ENCODE data around the gene ZC3H10. TPM values are rescaled to one million over a fixed set of nuclear protein-coding genes. Genes with fewer than 3 reads are reported as not detected.

The ZC3H10 gene
- total RNA-seq, 1 donor from 2014 or later, result 8.2 TPM

DNA sequence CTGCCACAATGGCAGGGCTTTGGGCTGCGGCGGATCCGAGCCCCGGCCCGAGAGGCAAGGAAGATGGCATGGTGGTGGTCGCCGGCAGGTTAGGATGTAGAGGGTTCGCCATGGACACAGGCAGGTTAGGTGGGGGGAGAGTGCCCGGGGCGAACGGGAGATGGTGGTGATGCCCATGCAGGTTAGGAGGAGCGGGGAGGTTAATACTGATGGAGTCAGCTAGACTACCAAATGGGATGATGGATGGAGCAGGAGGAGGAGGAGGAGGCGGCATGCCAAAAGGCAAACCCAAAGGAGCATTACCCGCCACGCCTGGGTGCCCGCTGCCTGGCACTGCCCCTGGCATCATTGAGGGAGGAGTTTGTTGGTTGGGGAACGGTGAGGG, 46.3 kb downstream of the ZC3H10 start:
- FAIRE-seq (no peak), DNase-seq (ENCODE audit: low spot score in 2 of 2) (no peak)

DNA sequence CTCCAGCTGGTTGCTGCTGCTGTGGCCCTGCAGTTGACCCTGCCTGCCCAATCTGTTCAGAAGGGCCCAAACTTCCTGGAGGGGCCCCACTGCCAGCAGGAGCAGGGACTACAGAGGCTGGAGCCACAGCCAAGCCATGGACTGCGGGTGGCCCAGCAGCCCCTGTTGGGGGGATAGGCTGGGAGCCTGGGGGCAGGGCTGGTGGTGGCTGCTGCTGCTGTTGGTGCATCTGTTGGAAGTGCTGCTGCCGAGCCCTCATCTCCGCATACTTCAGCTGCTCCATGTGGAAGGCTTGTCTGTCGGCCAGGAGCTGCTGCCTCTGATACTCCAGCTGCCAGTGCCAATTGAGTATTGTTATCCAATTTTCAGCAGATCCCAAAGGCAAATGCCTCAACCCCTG, 47.3 kb downstream of the ZC3H10 start:
- DNase-seq (ENCODE audit: low spot score in 2 of 2), result no peak
- FAIRE-seq, result no peak

DNA sequence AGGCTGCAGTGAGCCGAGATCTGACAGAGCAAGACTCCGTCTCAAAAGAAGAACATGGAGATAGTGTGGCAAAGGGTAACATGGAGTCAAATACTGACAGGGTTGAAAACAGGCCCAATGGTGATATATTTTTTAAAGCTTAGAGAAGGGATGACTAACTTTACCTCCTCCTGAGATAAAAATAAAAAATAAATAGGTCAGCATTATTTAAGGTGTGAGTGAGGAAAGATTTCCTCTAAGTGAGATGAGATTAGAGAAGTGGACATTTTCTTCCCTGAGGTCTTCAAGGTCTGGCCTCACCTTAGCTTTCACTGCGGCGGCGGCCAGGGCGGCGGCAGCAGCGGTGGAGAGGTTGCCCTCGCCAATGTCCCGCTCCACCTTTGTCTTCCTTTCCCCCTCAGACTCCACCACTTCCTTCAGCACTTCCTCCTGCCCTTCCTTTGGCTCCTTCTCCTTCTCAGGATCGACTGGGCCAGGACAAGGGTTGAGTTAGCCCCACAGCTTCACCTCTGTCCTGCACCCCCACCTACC, 51.2 kb downstream of the ZC3H10 start:
- FAIRE-seq (no peak), DNase-seq (ENCODE audit: low spot score in 2 of 2) (no peak)

DNA sequence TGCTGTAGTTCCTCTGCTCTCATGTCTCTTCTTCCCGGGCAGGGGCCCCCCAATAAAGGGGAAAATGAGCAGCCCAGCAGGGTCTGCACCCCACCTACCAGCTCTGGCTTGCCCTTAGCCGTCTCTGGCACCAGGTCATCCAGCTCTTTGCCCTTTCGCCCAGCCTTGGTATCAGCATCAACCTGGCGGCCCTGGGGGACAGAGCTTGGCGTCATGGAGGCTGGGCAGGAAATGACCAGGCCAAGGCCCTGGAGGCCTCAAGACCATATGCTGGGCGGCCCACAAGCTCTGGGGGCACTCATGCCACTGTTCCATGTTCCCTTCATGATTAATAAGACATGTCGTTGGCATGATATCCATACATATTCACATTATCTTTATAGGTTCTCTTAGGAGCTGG, 54.8 kb downstream of the ZC3H10 start:
- DNase-seq (ENCODE audit: low spot score in 2 of 2) (no peak), FAIRE-seq (no peak)

Other genes with a start within 250 kb of the ZC3H10 start
- 22.4 TPM for gene PYM1, start 190.4 kb upstream of the ZC3H10 start, total RNA-seq
- gene DGKA, start 187.1 kb upstream of the ZC3H10 start, total RNA-seq, result 7.7 TPM
- gene PMEL, start 152.2 kb upstream of the ZC3H10 start, total RNA-seq, result not detected
- 5.3 TPM for gene CDK2, start 151.4 kb upstream of the ZC3H10 start, total RNA-seq
- 33.0 TPM for gene RAB5B, start 144.2 kb upstream of the ZC3H10 start, total RNA-seq
- 8.2 TPM for gene SUOX, start 121.0 kb upstream of the ZC3H10 start, total RNA-seq
- gene IKZF4, start 97.2 kb upstream of the ZC3H10 start, total RNA-seq, result 1.6 TPM
- gene RPS26, start 76.3 kb upstream of the ZC3H10 start, total RNA-seq, result 15.5 TPM
- gene ERBB3, start 38.1 kb upstream of the ZC3H10 start, total RNA-seq, result 2.0 TPM
- gene PA2G4, start 13.7 kb upstream of the ZC3H10 start, total RNA-seq, result 74.6 TPM
- 1,399 TPM for gene RPL41, start 1.6 kb upstream of the ZC3H10 start, total RNA-seq
- 26.5 TPM for gene ESYT1, start 10.0 kb downstream of the ZC3H10 start, total RNA-seq
- gene MYL6B, start 34.3 kb downstream of the ZC3H10 start, total RNA-seq, result 123 TPM
- 511 TPM for gene MYL6, start 40.1 kb downstream of the ZC3H10 start, total RNA-seq
- gene SMARCC2, start 71.2 kb downstream of the ZC3H10 start, total RNA-seq, result 93.3 TPM
- gene RNF41, start 103.7 kb downstream of the ZC3H10 start, total RNA-seq, result 53.0 TPM
- 26.9 TPM for gene NABP2, start 106.1 kb downstream of the ZC3H10 start, total RNA-seq
- not detected for gene SLC39A5, start 111.8 kb downstream of the ZC3H10 start, total RNA-seq
- gene ANKRD52, start 140.1 kb downstream of the ZC3H10 start, total RNA-seq, result 10.2 TPM
- 12.2 TPM for gene COQ10A, start 148.7 kb downstream of the ZC3H10 start, total RNA-seq
- 83.6 TPM for gene CS, start 182.1 kb downstream of the ZC3H10 start, total RNA-seq
- gene CNPY2, start 197.7 kb downstream of the ZC3H10 start, total RNA-seq, result 42.8 TPM
- gene PAN2, start 215.7 kb downstream of the ZC3H10 start, total RNA-seq, result 24.5 TPM
- not detected for gene IL23A, start 220.6 kb downstream of the ZC3H10 start, total RNA-seq
- 75.0 TPM for gene STAT2, start 241.8 kb downstream of the ZC3H10 start, total RNA-seq
- gene APOF, start 244.6 kb downstream of the ZC3H10 start, total RNA-seq, result not detected

All from frontal cortex (tissue), 4 donors.